OCI-LY7 (cell line): ENCODE data around the gene PNCK.

Experiments
- EZH2phosphoT487 ChIP-seq: fragments of 200-600 bp; sonication (generic); IDR thresholded peaks from 2 replicates; pipeline ENCODE4 v1.6.1; 2018; ENCODE audit warnings: low read depth, borderline replicate concordance, mild to moderate bottlenecking, mixed run types, antibody characterized with exemption, low read length, moderate library complexity, mixed read lengths
- TF ChIP-seq, protein P1 (sequence below): fragments of 200-600 bp; sonication (generic); conservative IDR thresholded peaks from 2 replicates; pipeline ENCODE4 v1.5.1; 2014; ENCODE audit warnings: mild to moderate bottlenecking, antibody characterized with exemption, low read length, moderate library complexity, mixed read lengths

DNA sequence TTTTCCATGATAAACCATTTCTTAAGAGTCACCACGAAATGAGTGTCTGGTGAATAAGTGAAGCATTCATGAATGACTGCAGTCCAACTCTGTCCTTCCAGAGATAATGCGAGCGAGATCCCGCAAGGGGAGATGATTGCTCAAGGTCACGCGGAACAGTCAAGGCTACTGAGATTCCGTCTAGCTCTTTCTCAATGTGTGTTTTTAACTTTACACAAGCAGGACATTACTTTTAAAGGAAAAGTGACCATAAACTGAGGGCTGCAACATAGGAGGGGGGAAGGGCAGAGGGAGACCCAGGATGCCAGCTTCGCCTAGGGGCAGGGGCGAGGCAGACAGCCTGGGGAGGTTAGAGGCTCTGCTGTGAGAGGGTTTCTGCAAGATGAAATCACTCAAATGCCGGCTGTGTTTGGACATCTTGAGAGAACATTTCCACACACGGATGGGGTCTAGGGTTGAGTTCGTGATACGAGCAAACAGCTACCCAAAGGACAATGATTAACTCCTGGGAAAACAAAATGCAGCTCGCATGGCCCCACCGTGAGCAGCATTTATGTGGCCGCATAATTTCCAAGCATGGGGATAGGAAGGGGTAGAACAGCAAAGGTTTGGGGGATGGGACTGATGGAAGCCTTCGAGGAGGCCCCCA is 50.8 kb downstream of the PNCK start:
- TF ChIP-seq, protein P1, sequence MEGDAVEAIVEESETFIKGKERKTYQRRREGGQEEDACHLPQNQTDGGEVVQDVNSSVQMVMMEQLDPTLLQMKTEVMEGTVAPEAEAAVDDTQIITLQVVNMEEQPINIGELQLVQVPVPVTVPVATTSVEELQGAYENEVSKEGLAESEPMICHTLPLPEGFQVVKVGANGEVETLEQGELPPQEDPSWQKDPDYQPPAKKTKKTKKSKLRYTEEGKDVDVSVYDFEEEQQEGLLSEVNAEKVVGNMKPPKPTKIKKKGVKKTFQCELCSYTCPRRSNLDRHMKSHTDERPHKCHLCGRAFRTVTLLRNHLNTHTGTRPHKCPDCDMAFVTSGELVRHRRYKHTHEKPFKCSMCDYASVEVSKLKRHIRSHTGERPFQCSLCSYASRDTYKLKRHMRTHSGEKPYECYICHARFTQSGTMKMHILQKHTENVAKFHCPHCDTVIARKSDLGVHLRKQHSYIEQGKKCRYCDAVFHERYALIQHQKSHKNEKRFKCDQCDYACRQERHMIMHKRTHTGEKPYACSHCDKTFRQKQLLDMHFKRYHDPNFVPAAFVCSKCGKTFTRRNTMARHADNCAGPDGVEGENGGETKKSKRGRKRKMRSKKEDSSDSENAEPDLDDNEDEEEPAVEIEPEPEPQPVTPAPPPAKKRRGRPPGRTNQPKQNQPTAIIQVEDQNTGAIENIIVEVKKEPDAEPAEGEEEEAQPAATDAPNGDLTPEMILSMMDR, result no peak
- TF ChIP-seq EZH2phosphoT487, result no peak
